WI38 (cell line): Measurements from ENCODE around the gene TMBIM6.

Experiments used
- H3K4me3 ChIP-seq: 2 replicates; pipeline ENCODE4 v1.5.1; 2011; ENCODE audit warnings: low read depth, mild to moderate bottlenecking, control low read depth, low read length
- TF ChIP-seq, protein P1 (sequence below): IDR thresholded peaks from 2 replicates; pipeline ENCODE4 v1.5.1; 2012; ENCODE audit warnings: low read depth, mild to moderate bottlenecking, control low read depth, low read length

TMBIM6 gene

DNA sequence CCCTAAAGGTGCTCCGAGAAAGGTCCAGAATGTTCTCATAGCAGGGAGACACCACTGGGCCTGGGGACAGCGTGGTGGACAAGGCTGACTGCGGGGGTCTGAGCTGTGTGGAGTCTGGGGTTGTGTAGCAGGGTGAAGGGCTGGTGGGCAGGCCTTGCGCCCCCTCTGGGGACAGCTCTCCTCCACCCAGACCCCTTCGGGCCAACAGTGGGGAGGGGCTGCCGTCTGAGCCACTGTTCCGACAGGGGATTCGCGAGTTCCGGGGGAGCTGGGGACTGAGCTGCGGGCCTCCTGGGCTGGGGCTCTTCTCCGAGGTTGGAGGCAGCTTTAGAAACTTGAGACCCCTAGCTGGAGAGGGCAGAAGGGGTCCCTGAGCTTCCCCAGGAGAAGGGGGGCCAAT, 54.8 kb downstream of the TMBIM6 start:
- no peak overlapping the region for H3K4me3 ChIP-seq
- TF ChIP-seq, protein P1, sequence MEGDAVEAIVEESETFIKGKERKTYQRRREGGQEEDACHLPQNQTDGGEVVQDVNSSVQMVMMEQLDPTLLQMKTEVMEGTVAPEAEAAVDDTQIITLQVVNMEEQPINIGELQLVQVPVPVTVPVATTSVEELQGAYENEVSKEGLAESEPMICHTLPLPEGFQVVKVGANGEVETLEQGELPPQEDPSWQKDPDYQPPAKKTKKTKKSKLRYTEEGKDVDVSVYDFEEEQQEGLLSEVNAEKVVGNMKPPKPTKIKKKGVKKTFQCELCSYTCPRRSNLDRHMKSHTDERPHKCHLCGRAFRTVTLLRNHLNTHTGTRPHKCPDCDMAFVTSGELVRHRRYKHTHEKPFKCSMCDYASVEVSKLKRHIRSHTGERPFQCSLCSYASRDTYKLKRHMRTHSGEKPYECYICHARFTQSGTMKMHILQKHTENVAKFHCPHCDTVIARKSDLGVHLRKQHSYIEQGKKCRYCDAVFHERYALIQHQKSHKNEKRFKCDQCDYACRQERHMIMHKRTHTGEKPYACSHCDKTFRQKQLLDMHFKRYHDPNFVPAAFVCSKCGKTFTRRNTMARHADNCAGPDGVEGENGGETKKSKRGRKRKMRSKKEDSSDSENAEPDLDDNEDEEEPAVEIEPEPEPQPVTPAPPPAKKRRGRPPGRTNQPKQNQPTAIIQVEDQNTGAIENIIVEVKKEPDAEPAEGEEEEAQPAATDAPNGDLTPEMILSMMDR, result no peak

DNA sequence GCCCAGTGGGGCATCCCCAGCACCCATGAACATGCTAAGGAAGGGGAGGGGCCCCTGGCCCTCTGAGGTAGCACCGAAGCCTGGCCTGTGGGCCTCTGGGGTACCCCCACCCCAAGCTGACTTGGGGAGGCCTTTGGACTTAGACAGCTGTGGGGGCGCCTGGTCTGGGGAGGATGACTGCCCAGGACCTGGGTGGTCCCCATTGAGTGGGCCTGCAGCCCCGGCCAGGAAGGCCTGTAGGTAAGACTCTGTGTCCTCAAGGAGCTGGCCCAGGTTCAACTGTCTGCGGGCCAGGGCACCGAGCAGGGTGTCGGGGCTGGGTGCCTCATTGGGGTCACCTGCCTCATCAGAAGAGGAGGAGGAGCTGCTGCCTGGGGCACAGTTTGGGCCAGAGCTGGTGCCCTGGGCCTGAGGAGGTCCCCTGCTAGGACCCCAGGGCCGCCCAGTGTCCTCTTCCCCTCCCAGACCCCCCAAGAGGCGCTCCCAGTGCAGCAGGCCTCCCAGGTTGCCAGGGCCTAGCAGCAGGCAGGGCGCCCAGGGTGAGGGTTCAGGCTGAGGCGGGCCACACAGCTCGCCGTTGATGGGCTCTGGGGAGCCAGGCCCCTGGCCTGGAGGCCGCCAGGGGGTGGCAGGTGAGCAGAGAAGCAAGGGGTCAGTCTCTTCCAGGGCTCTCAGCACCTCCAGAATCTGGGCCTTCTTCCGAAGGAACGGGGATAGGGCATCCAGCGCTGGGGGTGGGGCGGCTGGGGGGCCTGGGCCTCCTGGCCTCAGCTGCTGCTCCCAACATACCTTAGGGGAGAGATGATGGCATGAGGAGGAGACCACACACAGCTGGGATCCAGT, 55.5 kb downstream of the TMBIM6 start:
- TF ChIP-seq, protein P1, result no peak

DNA sequence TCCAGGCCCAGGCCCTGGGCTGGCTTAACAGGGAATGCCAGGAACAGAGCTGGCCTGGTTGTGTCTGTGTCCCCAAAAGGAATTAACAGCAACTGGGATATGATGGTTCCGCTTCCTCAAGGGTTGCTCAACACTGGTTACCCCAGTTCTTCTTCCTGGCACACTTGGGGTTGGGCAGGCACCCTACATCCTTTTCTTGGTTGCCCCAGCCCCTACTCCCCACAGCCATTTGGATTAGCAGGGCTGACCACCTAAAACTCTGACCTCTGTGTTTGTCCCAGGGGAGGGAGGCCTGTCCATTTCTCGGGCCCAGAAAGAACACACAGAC, 56.1 kb downstream of the TMBIM6 start:
- H3K4me3 ChIP-seq, result no peak overlapping the region
- TF ChIP-seq, protein P1, result no peak

More for the DNA sequence above, 55.5 kb downstream of the TMBIM6 start:
- H3K4me3 ChIP-seq, result no peak overlapping the region

DNA sequence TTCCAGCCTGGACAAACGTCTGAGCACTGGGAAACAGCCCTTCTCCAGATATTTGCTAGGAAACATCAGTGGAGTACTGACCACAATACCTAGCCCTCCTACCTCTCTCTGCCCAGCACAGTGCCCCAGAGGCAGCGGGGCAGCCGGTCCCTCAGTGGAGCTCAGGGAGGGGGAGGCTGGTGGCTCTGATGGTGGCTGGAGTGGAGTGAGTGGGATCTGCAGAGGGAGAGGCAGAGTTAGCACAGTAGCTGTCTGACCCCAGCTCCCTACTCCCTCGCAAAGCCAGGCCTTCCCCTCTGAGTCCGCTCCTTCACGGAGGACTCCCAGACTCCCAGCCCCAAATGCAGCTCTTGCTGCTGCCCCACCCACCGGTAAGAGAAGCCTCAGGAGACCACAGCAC, 56.9 kb downstream of the TMBIM6 start:
- TF ChIP-seq, protein P1, result no peak
- no peak overlapping the region for H3K4me3 ChIP-seq

DNA sequence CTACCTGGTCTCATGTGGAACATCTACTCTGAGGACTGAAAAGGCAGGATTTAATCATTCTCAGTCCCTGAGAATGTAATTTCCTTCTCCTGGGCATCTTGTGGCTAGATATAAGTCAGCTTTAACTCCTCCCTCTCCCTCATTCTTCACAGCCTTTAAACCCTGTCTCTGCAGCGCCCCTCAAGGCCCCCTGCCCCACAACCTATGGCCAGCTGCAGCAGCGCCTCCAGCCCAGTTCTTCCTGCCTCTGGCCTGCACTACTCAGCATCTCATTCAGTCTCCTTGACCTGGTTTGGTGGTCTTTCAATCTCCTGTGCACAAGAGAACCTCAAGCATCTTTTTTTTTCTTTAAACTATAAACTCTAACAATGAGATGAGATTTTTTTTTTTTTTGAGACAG, 57.6 kb downstream of the TMBIM6 start:
- no peak overlapping the region for H3K4me3 ChIP-seq
- TF ChIP-seq, protein P1, result no peak

DNA sequence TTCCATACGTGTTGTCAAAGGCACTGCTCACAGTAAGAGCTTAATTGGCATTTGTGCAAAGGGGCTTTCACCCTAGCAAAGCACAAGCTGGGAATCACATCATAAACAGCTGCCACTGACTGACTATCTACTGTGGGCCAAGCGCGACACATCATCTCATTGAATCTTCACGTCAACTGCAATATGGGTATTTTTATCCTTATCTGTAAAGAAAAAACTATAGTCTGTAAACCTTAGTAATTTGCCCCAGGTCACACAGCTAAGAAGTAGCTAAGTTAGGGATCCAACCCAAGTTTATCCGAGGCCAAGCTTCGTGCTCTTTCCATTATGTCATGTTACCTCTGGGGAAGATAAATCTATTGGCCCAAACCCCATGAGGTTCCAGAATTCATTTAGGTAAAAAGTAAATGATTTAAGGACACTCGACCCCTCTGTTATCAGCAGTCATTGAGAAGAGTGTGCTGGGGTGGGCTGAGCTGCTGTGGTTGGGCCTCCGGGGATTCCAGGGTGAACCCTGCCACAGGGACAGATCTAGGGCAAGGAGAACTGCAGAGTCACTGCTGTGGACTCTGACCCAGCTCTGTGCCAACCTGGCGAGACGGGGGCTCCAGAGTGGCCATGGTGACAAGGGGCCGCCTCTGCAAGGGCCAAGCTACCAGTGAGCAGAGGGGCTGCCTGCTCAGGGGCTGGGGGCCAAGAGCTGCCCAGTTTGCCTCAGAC, 59.2 kb downstream of the TMBIM6 start:
- TF ChIP-seq, protein P1, result no peak
- no peak overlapping the region for H3K4me3 ChIP-seq
